DND-41 (cell line): Measurements from ENCODE around the gene ATXN1.

ENCODE experiments used
- EZH2 ChIP-seq: IDR thresholded peaks from 3 replicates; pipeline ENCODE4 v1.6.1; 2012; ENCODE audit warnings: borderline replicate concordance, low read depth, mild to moderate bottlenecking, moderate library complexity, low read length, inconsistent platforms; ENCODE audit not compliant: severe bottlenecking
- TF ChIP-seq, protein P1 (sequence below): IDR thresholded peaks from 2 replicates; pipeline ENCODE4 v1.5.1; 2012; ENCODE audit warnings: borderline replicate concordance, low read length, moderate library complexity, mild to moderate bottlenecking; ENCODE audit not compliant: poor library complexity, severe bottlenecking; ENCODE audit errors: extremely low read depth

- TF ChIP-seq EZH2 = no peak
- TF ChIP-seq, protein P1, sequence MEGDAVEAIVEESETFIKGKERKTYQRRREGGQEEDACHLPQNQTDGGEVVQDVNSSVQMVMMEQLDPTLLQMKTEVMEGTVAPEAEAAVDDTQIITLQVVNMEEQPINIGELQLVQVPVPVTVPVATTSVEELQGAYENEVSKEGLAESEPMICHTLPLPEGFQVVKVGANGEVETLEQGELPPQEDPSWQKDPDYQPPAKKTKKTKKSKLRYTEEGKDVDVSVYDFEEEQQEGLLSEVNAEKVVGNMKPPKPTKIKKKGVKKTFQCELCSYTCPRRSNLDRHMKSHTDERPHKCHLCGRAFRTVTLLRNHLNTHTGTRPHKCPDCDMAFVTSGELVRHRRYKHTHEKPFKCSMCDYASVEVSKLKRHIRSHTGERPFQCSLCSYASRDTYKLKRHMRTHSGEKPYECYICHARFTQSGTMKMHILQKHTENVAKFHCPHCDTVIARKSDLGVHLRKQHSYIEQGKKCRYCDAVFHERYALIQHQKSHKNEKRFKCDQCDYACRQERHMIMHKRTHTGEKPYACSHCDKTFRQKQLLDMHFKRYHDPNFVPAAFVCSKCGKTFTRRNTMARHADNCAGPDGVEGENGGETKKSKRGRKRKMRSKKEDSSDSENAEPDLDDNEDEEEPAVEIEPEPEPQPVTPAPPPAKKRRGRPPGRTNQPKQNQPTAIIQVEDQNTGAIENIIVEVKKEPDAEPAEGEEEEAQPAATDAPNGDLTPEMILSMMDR = no peak
Observed at GRCh38 chr6:16585805-16586204, 175.5 kb downstream of the ATXN1 start.
